ENCODE measurements around the gene CDK12.

- no peak for TF ChIP-seq POLR2AphosphoS5 (IDR thresholded peaks at IDR 0.05)
- TF ChIP-seq CTCF (IDR thresholded peaks at IDR 0.05): no peak
Measured at GRCh38 chr17:39543664-39544063, 82.4 kb downstream of the CDK12 start.

Data from prostate gland (tissue), 2 donors.